Adrenal gland (tissue), 12 donors: ENCODE data around the gene MAD1L1. TPM values are rescaled to one million over a fixed set of nuclear protein-coding genes. Genes with fewer than 3 reads are reported as not detected.

ENCODE experiments used
- DNase-seq, 7 donors: peaks; one replicate each; pipeline ENCODE4 v3.0.0-alpha.2; 2019 to 2020
- H3K27ac ChIP-seq, 5 donors: fragments of 200-600 bp; sonication (generic) in 4 of 5; 1 replicate in 3 of 5; 2 replicates in 2 of 5; pipeline versions ENCODE4 v1.5.1 to v1.8.0; 2016 to 2020; ENCODE audit warnings: mild to moderate bottlenecking in 1 of 5
- H3K27me3 ChIP-seq: fragments of 200-600 bp; 2 replicates; pipeline ENCODE4 v1.8.0; 2021
- H3K36me3 ChIP-seq, 2 donors: fragments of 200-600 bp; replicated peaks in 1 of 2; 1 replicate in 1 of 2; 2 replicates in 1 of 2; pipeline versions ENCODE4 v1.5.1 to v1.8.0; 2018 to 2022
- H3K4me1 ChIP-seq, 2 donors: fragments of 200-600 bp; replicated peaks in 1 of 2; 1 replicate in 1 of 2; 2 replicates in 1 of 2; pipeline versions ENCODE4 v1.5.1 to v1.8.0; 2018 to 2021
- H3K4me3 ChIP-seq, 4 donors: fragments of 200-600 bp; sonication (generic) in 3 of 4; one replicate each; pipeline ENCODE4 v1.5.1; 2016 to 2018
- H3K9me3 ChIP-seq, 3 donors: fragments of 200-600 bp; sonication (generic) in 1 of 3; replicated peaks in 1 of 3; 1 replicate in 2 of 3; 2 replicates in 1 of 3; pipeline versions ENCODE4 v1.5.1 to v1.8.0; 2016 to 2021
- POLR2A ChIP-seq, 2 donors: fragments of 450-650 bp; IDR thresholded peaks; one replicate each; pipeline ENCODE4 v1.6.1; 2017; ENCODE audit warnings: antibody characterized with exemption in 2 of 2, mild to moderate bottlenecking in 2 of 2, moderate library complexity in 1 of 2
- WGBS, 4 donors: extraction: QIAGEN DNeasy Blood & Tissue Kit in 2 of 4; methylation state at CpG; one replicate each; pipeline versions ENCODE4 v1.1.5 to v1.1.7; 2013 to 2017; 5-methylcytosine and 5-hydroxymethylcytosine counted together
- intact Hi-C, 2 donors: fragments of 100-400 bp; cut with DNase I; formaldehyde crosslinking; loops; one replicate each; pipeline versions ENCODE4 v1.14.1 to v1.15.0; 2022 to 2023
- polyA plus RNA-seq, 3 donors: library from polyadenylated mRNA; stranded (reverse); fragments of 200-250 nt in 2 of 3; fragments of 350-450 nt in 1 of 3; fragmentation: Illumina TruSeq in 1 of 3; extraction: RNeasy Lipid Tissue Mini Kit (QIAGEN cat#74804) in 1 of 3; gene quantifications; one replicate each; pipeline ENCODE4 v1.2.3, GENCODE V29; 2013 to 2014
- total RNA-seq, 9 donors: library from RNA; depleted of rRNA in 4 of 9; stranded (reverse); fragments of >200 nt in 4 of 9; fragments of 120-200 nt in 1 of 9; fragmentation: NEBNext Ultra II Directional in 1 of 9; extraction: Animal tissue kit (Norgen Biotek cat#: 25700) in 1 of 9; gene quantifications; one replicate each; pipeline versions ENCODE4 v1.1.0 to v1.2.4, GENCODE V29; 2013 to 2023
- TF ChIP-seq, protein P1 (sequence below), 6 experiments: fragments of 450-650 bp in 4 of 6; fragments of 200-600 bp in 2 of 6; sonication (generic) in 1 of 6; IDR thresholded peaks; 1 replicate in 5 of 6; 2 replicates in 1 of 6; pipeline versions ENCODE4 v1.5.1 to v1.8.0; 2016 to 2021; ENCODE audit warnings: antibody characterized with exemption in 6 of 6, mild to moderate bottlenecking in 2 of 6, moderate library complexity in 1 of 6
- donor health status: healthy with polysubstance abuse.
- donor health status: Bipolar disorder and iron deficiency.
- donor health status: DM: yes; HTN: yes; CAD: no.
- donor health status: DM: no; HTN: no; CAD: no.
- donor health status: DM: no; HTN: no; CAD: no.
- donor health status: DM: yes; HTN: yes; CAD: no.

MAD1L1 gene
- total and polyA plus RNA-seq, 12 donors, result 6.7 to 87.7 (median 28.9) TPM

DNA sequence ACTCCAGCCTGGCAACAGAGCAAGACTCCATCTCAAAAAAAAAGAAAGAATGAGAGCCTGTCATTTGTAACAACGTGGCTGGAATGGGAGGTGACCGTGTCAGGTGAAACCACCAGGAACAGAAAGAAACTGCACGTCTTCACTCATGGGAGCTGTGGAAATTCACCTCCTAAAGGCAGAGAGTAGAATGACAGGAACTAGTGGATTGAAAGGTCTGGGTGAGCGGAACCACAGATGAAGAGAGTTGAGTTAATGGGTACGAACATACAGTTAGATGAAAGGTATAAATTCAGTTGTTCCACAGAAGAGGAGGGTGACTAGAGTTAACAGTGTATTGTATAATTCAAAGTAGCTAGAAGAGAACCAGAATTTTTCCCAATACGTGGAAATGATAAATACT, 78.6 kb downstream of the MAD1L1 start:
- no peak for DNase-seq
- no peaks in the 10 kb centered on the region for H3K27me3 ChIP-seq

DNA sequence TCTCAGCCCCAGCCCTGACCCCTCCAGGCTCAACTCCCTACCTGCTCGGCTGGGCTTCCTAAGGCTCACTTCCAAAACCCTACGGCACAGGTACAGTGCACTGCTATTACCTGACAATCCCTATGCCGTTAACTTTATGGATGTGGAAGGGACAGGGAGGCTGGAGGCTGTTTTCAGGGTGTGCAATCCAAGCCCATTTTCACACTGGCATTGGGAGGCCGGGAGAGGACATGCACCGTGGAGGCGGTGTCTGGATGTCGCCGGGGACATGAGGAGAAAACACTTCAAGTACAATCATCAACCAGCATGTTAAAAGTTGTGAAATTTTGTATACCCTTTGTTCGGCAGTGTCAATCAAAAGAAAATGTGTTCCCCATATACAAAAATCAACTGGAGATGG, 80.1 kb downstream of the MAD1L1 start:
- intact Hi-C loops, result no loop called here
- no peak overlapping the region for H3K27ac ChIP-seq
- WGBS, 4 donors, result 86 to 98% (median 96%) methylated on average over 9 of the region's 9 CpGs
- no peaks in the 10 kb centered on the region for H3K9me3 ChIP-seq
- peaks cover 0 to 9% of the 10 kb centered on the region in 2 donors for H3K4me1 ChIP-seq
- H3K4me3 ChIP-seq, result no peak overlapping the region
- DNase-seq, result no peak
- H3K36me3 ChIP-seq, result no peaks in the 10 kb centered on the region
- TF ChIP-seq, protein P1, sequence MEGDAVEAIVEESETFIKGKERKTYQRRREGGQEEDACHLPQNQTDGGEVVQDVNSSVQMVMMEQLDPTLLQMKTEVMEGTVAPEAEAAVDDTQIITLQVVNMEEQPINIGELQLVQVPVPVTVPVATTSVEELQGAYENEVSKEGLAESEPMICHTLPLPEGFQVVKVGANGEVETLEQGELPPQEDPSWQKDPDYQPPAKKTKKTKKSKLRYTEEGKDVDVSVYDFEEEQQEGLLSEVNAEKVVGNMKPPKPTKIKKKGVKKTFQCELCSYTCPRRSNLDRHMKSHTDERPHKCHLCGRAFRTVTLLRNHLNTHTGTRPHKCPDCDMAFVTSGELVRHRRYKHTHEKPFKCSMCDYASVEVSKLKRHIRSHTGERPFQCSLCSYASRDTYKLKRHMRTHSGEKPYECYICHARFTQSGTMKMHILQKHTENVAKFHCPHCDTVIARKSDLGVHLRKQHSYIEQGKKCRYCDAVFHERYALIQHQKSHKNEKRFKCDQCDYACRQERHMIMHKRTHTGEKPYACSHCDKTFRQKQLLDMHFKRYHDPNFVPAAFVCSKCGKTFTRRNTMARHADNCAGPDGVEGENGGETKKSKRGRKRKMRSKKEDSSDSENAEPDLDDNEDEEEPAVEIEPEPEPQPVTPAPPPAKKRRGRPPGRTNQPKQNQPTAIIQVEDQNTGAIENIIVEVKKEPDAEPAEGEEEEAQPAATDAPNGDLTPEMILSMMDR (IDR thresholded peaks at IDR 0.05), result no peak
- no peak for TF ChIP-seq POLR2A (IDR thresholded peaks at IDR 0.05)
- H3K27me3 ChIP-seq, result no peaks in the 10 kb centered on the region

More for the DNA sequence above, 78.6 kb downstream of the MAD1L1 start:
- no peak overlapping the region for H3K4me3 ChIP-seq
- intact Hi-C loops, result no loop called here
- no peak for TF ChIP-seq POLR2A (IDR thresholded peaks at IDR 0.05)
- TF ChIP-seq, protein P1 (IDR thresholded peaks at IDR 0.05), result no peak
- peaks cover 0 to 9% of the 10 kb centered on the region in 2 donors for H3K4me1 ChIP-seq
- no peak overlapping the region for H3K27ac ChIP-seq
- 86 to 96% (median 94%) methylated on average over 6 of the region's 6 CpGs for WGBS, 4 donors
- no peaks in the 10 kb centered on the region for H3K36me3 ChIP-seq
- no peaks in the 10 kb centered on the region for H3K9me3 ChIP-seq

DNA sequence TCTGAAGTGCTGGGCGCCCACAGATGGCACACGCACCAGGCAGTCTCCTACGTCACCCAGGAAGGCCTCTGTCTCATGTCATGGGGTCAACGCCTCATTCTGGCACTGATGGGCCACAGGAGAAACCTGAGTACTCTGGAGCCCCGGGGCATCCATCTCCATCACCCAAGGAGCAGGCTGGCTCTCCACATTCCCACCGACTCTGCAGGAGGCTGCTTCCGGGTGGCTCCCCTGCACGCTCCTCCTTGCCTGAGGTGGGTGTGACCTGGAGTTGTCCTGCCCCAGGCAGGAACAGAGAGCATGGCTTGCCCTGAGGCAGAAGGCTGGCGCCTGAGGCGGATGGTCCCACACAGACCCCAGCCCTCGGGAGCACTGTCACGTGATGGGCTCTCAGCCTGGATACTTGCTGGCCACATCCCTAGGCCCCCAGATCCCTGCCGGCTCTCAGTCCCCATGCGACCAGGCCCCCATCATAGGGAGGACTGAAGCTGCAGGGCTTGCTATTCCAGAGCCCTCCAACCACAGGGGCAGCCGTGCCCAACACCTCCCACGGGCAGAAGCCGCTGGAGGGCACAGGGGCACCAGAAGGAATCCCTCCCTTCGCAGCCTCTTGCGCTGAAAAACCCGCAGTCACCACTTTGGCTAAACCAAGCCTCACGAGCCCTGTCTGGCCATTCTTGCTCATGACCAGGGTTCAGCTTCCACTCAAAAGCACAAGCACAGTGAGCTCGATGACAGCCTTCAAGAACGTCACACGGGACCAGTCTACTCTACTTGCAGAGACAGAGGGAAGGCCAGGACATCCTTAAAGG, 80.7 kb downstream of the MAD1L1 start:
- no peaks in the 10 kb centered on the region for H3K9me3 ChIP-seq

DNA sequence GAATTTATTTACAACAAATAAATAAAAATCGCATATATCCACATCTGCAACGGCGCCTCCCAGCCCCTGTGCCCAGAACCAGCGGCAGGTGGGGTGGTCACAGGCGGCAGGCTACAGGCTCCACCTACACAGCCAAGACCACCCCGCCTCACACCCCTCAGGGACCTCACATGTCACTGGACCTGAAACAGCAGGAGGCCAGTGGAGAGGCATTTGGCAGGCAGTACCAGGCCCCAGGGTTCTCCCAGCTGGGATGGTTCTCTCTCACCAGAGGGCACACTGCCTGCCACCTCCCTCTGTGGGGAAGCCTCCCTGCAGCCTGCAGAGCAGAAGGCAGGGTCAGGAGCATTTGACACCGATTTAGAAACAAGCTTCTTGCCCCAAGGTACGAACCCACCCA, 81.5 kb downstream of the MAD1L1 start:
- no peak for DNase-seq
- Histone ChIP-seq H3K36me3 (no peaks in the 10 kb centered on the region), H3K4me3 (no peak overlapping the region), H3K27ac (no peak overlapping the region), H3K27me3 (no peaks in the 10 kb centered on the region), H3K4me1 (peaks cover 0 to 9% of the 10 kb centered on the region in 2 donors), H3K9me3 (no peaks in the 10 kb centered on the region)
- 75 to 85% (median 84%) methylated on average over 8 of the region's 8 CpGs for WGBS, 4 donors
- intact Hi-C loops, result no loop called here
- TF ChIP-seq, protein P1 (IDR thresholded peaks at IDR 0.05), result no peak
- no peak for TF ChIP-seq POLR2A (IDR thresholded peaks at IDR 0.05)

More for the DNA sequence above, 80.7 kb downstream of the MAD1L1 start:
- DNase-seq, result no peak
- peaks cover 0 to 9% of the 10 kb centered on the region in 2 donors for H3K4me1 ChIP-seq
- no peak overlapping the region for H3K4me3 ChIP-seq
- WGBS, 4 donors, result 91 to 94% (median 94%) methylated on average over 12 to 24 of the region's 24 CpGs
- no peak overlapping the region for H3K27ac ChIP-seq
- H3K27me3 ChIP-seq, result no peaks in the 10 kb centered on the region
- intact Hi-C loops, result no loop called here
- TF ChIP-seq, protein P1 (IDR thresholded peaks at IDR 0.05), result no peak
- no peak for TF ChIP-seq POLR2A (IDR thresholded peaks at IDR 0.05)
- H3K36me3 ChIP-seq, result no peaks in the 10 kb centered on the region
